Adrenal gland (tissue), 12 donors: Measurements from ENCODE around the gene SLC1A2. TPM values are rescaled to one million over a fixed set of nuclear protein-coding genes. Genes with fewer than 3 reads are reported as not detected.
A peak's percentile ranks its signal among the peaks of the same experiment; 100 is the strongest.

Experiments used
- DNase-seq, 7 donors: peaks; one replicate each; pipeline ENCODE4 v3.0.0-alpha.2; 2019 to 2020
- H3K27ac ChIP-seq, 5 donors: fragments of 200-600 bp; sonication (generic) in 4 of 5; 1 replicate in 3 of 5; 2 replicates in 2 of 5; pipeline versions ENCODE4 v1.5.1 to v1.8.0; 2016 to 2020; ENCODE audit warnings: mild to moderate bottlenecking in 1 of 5
- H3K27me3 ChIP-seq: fragments of 200-600 bp; 2 replicates; pipeline ENCODE4 v1.8.0; 2021
- H3K36me3 ChIP-seq, 2 donors: fragments of 200-600 bp; replicated peaks in 1 of 2; 1 replicate in 1 of 2; 2 replicates in 1 of 2; pipeline versions ENCODE4 v1.5.1 to v1.8.0; 2018 to 2022
- H3K4me1 ChIP-seq, 2 donors: fragments of 200-600 bp; replicated peaks in 1 of 2; 1 replicate in 1 of 2; 2 replicates in 1 of 2; pipeline versions ENCODE4 v1.5.1 to v1.8.0; 2018 to 2021
- H3K4me3 ChIP-seq, 4 donors: fragments of 200-600 bp; sonication (generic) in 3 of 4; one replicate each; pipeline ENCODE4 v1.5.1; 2016 to 2018
- H3K9me3 ChIP-seq, 3 donors: fragments of 200-600 bp; sonication (generic) in 1 of 3; replicated peaks in 1 of 3; 1 replicate in 2 of 3; 2 replicates in 1 of 3; pipeline versions ENCODE4 v1.5.1 to v1.8.0; 2016 to 2021
- CTCF ChIP-seq, 6 experiments: fragments of 450-650 bp in 4 of 6; fragments of 200-600 bp in 2 of 6; sonication (generic) in 1 of 6; IDR thresholded peaks; 1 replicate in 5 of 6; 2 replicates in 1 of 6; pipeline versions ENCODE4 v1.5.1 to v1.8.0; 2016 to 2021; ENCODE audit warnings: antibody characterized with exemption in 6 of 6, mild to moderate bottlenecking in 2 of 6, moderate library complexity in 1 of 6
- POLR2A ChIP-seq, 2 donors: fragments of 450-650 bp; IDR thresholded peaks; one replicate each; pipeline ENCODE4 v1.6.1; 2017; ENCODE audit warnings: antibody characterized with exemption in 2 of 2, mild to moderate bottlenecking in 2 of 2, moderate library complexity in 1 of 2
- WGBS, 4 donors: extraction: QIAGEN DNeasy Blood & Tissue Kit in 2 of 4; methylation state at CpG; one replicate each; pipeline versions ENCODE4 v1.1.5 to v1.1.7; 2013 to 2017; 5-methylcytosine and 5-hydroxymethylcytosine counted together
- intact Hi-C, 2 donors: fragments of 100-400 bp; cut with DNase I; formaldehyde crosslinking; loops; one replicate each; pipeline versions ENCODE4 v1.14.1 to v1.15.0; 2022 to 2023
- polyA plus RNA-seq, 3 donors: library from polyadenylated mRNA; stranded (reverse); fragments of 200-250 nt in 2 of 3; fragments of 350-450 nt in 1 of 3; fragmentation: Illumina TruSeq in 1 of 3; extraction: RNeasy Lipid Tissue Mini Kit (QIAGEN cat#74804) in 1 of 3; gene quantifications; one replicate each; pipeline ENCODE4 v1.2.3, GENCODE V29; 2013 to 2014
- total RNA-seq, 9 donors: library from RNA; depleted of rRNA in 4 of 9; stranded (reverse); fragments of >200 nt in 4 of 9; fragments of 120-200 nt in 1 of 9; fragmentation: NEBNext Ultra II Directional in 1 of 9; extraction: Animal tissue kit (Norgen Biotek cat#: 25700) in 1 of 9; gene quantifications; one replicate each; pipeline versions ENCODE4 v1.1.0 to v1.2.4, GENCODE V29; 2013 to 2023
- donor health status: healthy with polysubstance abuse.
- donor health status: Bipolar disorder and iron deficiency.
- donor health status: DM: yes; HTN: yes; CAD: no.
- donor health status: DM: no; HTN: no; CAD: no.
- donor health status: DM: no; HTN: no; CAD: no.
- donor health status: DM: yes; HTN: yes; CAD: no.

SLC1A2 gene
- total and polyA plus RNA-seq, 12 donors, result 1.4 to 517 (median 8.7) TPM

GRCh38 chr11:35414776-35415175 lies 4.6 kb downstream of the SLC1A2 start:
- DNase-seq, result no peak
- intact Hi-C loops, result no loop called here
- H3K4me1 ChIP-seq, result peaks cover 12 to 15% of the 10 kb centered on the region in 2 donors
- TF ChIP-seq POLR2A (IDR thresholded peaks at IDR 0.05) (no peak), CTCF (IDR thresholded peaks at IDR 0.05) (no peak)
- WGBS, 4 donors, result 44 to 53% (median 47%) methylated on average over 2 of the region's 2 CpGs
- H3K27ac ChIP-seq, result no peak overlapping the region
- no peaks in the 10 kb centered on the region for H3K36me3 ChIP-seq
- no peaks in the 10 kb centered on the region for H3K9me3 ChIP-seq
- H3K4me3 ChIP-seq, result no peak overlapping the region
- H3K27me3 ChIP-seq, result peaks cover 27% of the 10 kb centered on the region

GRCh38 chr11:35414311-35414710 lies 5.0 kb downstream of the SLC1A2 start:
- peaks cover 22% of the 10 kb centered on the region for H3K27me3 ChIP-seq
- WGBS, 4 donors, result 67 to 81% (median 72%) methylated on average over 6 of the region's 6 CpGs
- H3K4me3 ChIP-seq, result no peak overlapping the region
- intact Hi-C loops, result no loop called here
- H3K9me3 ChIP-seq, result no peaks in the 10 kb centered on the region
- DNase-seq, result no peak
- H3K36me3 ChIP-seq, result no peaks in the 10 kb centered on the region
- peaks cover 7 to 10% of the 10 kb centered on the region in 2 donors for H3K4me1 ChIP-seq
- H3K27ac ChIP-seq, result no peak overlapping the region
- no peak for TF ChIP-seq POLR2A (IDR thresholded peaks at IDR 0.05)
- no peak for TF ChIP-seq CTCF (IDR thresholded peaks at IDR 0.05)

- DNase-seq, result no peak
- no peaks in the 10 kb centered on the region for H3K36me3 ChIP-seq
- peaks cover 15% of the 10 kb centered on the region for H3K27me3 ChIP-seq
- H3K9me3 ChIP-seq, result no peaks in the 10 kb centered on the region
- no peak overlapping the region for H3K27ac ChIP-seq
- no peak overlapping the region for H3K4me3 ChIP-seq
- peaks cover 0 to 3% of the 10 kb centered on the region in 2 donors for H3K4me1 ChIP-seq
- TF ChIP-seq POLR2A (IDR thresholded peaks at IDR 0.05) (no peak), CTCF (IDR thresholded peaks at IDR 0.05) (no peak)
- intact Hi-C loops, result no loop called here
- 64 to 83% (median 70%) methylated on average over 3 of the region's 3 CpGs for WGBS, 4 donors
Observed at GRCh38 chr11:35413598-35413997, 5.8 kb downstream of the SLC1A2 start.

DNA sequence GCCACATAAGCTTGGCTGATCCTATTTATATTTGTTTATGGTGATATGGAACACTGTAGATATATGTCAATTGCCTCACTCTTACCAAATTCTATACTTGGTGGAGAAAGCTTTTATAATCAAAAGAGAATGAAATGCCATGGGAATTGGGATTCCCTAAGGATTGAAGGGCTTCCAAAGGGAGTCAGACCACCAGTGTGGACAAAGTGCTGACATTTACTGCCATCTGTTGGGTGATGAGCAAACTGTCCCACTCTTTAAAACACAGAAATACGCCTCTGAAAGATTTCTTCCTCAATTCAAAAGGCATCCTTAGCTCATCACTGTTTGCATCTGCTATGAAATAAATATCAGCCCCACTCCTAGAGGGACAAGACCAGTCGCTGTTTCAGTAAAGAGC lies 7.1 kb downstream of the SLC1A2 start:
- no peak overlapping the region for H3K4me3 ChIP-seq
- no peaks in the 10 kb centered on the region for H3K4me1 ChIP-seq
- peaks cover 7% of the 10 kb centered on the region for H3K27me3 ChIP-seq
- intact Hi-C loops, result no loop called here
- DNase-seq, result no peak
- no peak overlapping the region for H3K27ac ChIP-seq
- TF ChIP-seq POLR2A (IDR thresholded peaks at IDR 0.05) (no peak), CTCF (IDR thresholded peaks at IDR 0.05) (peak in 4 of 6 experiments; percentile 12 to 32 (median 22))
- no peaks in the 10 kb centered on the region for H3K9me3 ChIP-seq
- H3K36me3 ChIP-seq, result no peaks in the 10 kb centered on the region
- 57 to 84% (median 62%) methylated on average over 2 of the region's 2 CpGs for WGBS, 4 donors
